ENCODE data around the gene CT47C1. TPM values are rescaled to one million over a fixed set of nuclear protein-coding genes. Genes with fewer than 3 reads are reported as not detected.

The CT47C1 gene
- total RNA-seq, 4 donors from 2014 or later: not detected

- TF ChIP-seq CTCF (IDR thresholded peaks at IDR 0.05) (no peak), POLR2A (IDR thresholded peaks at IDR 0.05) (no peak)
- H3K36me3 ChIP-seq: no peaks in the 10 kb centered on the region
- no peaks in the 10 kb centered on the region for H3K27me3 ChIP-seq
- no peaks in the 10 kb centered on the region for H3K9me3 ChIP-seq
- H3K4me1 ChIP-seq: no peaks in the 10 kb centered on the region
- no peak overlapping the region for H3K4me3 ChIP-seq
- no peak for DNase-seq
- H3K27ac ChIP-seq: no peak overlapping the region
Observed at GRCh38 chrX:119075270-119076025, 2.7 kb downstream of the CT47C1 start.

DNA sequence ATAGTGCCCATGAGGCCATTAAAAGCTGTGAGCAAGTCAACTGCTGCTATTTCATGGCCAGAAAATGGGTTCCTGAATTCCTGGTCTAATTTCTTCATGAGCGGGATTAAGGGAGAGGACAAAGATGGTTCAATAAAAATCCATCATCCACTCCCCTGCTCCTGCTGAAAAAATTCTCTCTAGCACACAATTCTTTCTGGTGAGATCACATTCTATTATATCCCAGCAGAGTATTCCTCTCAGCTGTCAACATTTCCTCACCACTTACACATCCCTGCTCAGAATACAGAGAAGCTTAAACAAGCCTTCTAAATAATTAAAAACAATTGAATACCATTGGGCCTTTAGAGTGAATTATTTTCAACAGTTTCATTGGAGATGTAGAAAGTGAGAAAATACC lies 9.5 kb downstream of the CT47C1 start:
- Histone ChIP-seq H3K27ac (no peak overlapping the region), H3K27me3 (no peaks in the 10 kb centered on the region), H3K4me1 (no peaks in the 10 kb centered on the region), H3K4me3 (no peak overlapping the region), H3K9me3 (no peaks in the 10 kb centered on the region), H3K36me3 (no peaks in the 10 kb centered on the region)
- TF ChIP-seq CTCF (IDR thresholded peaks at IDR 0.05): no peak
- TF ChIP-seq POLR2A (IDR thresholded peaks at IDR 0.05): no peak
- no peak for DNase-seq

- H3K4me1 ChIP-seq: no peaks in the 10 kb centered on the region
- no peak overlapping the region for H3K4me3 ChIP-seq
- DNase-seq: no peak
- TF ChIP-seq CTCF (IDR thresholded peaks at IDR 0.05): no peak
- TF ChIP-seq POLR2A (IDR thresholded peaks at IDR 0.05): no peak
- no peak overlapping the region for H3K27ac ChIP-seq
- no peaks in the 10 kb centered on the region for H3K9me3 ChIP-seq
- H3K36me3 ChIP-seq: no peaks in the 10 kb centered on the region
- no peaks in the 10 kb centered on the region for H3K27me3 ChIP-seq
Observed at GRCh38 chrX:119084766-119085165, 12.0 kb downstream of the CT47C1 start.

- Histone ChIP-seq H3K27me3 (no peaks in the 10 kb centered on the region), H3K36me3 (no peaks in the 10 kb centered on the region), H3K9me3 (no peaks in the 10 kb centered on the region), H3K27ac (no peak overlapping the region), H3K4me3 (no peak overlapping the region), H3K4me1 (no peaks in the 10 kb centered on the region)
- TF ChIP-seq POLR2A (IDR thresholded peaks at IDR 0.05) (no peak), CTCF (IDR thresholded peaks at IDR 0.05) (no peak)
- no peak for DNase-seq
Observed at GRCh38 chrX:119087121-119087520, 14.3 kb downstream of the CT47C1 start.

- H3K27ac ChIP-seq: no peak overlapping the region
- no peaks in the 10 kb centered on the region for H3K27me3 ChIP-seq
- H3K9me3 ChIP-seq: no peaks in the 10 kb centered on the region
- H3K36me3 ChIP-seq: no peaks in the 10 kb centered on the region
- DNase-seq: no peak
- H3K4me1 ChIP-seq: no peaks in the 10 kb centered on the region
- no peak overlapping the region for H3K4me3 ChIP-seq
- no peak for TF ChIP-seq CTCF (IDR thresholded peaks at IDR 0.05)
- TF ChIP-seq POLR2A (IDR thresholded peaks at IDR 0.05): no peak
Observed at GRCh38 chrX:119089619-119090018, 16.8 kb downstream of the CT47C1 start.

Measured in Peyer's patch (tissue), 4 donors.